Right forelimb (tissue), 1 donor: ENCODE results near the gene CDCA7L.
"Not testable (repeated sequence)": the region's sequence is repeated elsewhere in the genome, so short reads cannot be mapped to it uniquely, and the experiment has no call there.

Experiments
- DNase-seq: peaks from one replicate; pipeline ENCODE4 v3.0.0-alpha.2; 2018

The CDCA7L gene

DNA sequence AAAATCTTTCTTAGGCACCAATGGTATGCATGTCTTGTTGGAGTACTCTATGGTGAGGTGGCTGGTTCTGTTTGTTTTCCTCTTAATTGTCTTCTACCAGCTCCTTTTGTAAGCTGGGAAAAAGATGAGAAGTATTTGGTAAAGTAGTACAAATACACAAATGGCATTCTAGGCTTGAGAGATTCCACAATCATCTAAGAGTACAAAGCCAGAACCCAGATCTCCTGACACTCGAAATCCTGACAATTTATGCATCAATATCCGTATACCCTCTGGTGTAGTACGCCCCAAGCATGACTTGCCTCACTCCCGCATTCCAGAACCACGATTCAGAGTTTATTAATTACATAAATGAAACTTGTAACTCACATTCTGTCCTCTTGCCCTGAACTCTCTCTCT lies 43.5 kb downstream of the CDCA7L start:
- no peak for DNase-seq

DNA sequence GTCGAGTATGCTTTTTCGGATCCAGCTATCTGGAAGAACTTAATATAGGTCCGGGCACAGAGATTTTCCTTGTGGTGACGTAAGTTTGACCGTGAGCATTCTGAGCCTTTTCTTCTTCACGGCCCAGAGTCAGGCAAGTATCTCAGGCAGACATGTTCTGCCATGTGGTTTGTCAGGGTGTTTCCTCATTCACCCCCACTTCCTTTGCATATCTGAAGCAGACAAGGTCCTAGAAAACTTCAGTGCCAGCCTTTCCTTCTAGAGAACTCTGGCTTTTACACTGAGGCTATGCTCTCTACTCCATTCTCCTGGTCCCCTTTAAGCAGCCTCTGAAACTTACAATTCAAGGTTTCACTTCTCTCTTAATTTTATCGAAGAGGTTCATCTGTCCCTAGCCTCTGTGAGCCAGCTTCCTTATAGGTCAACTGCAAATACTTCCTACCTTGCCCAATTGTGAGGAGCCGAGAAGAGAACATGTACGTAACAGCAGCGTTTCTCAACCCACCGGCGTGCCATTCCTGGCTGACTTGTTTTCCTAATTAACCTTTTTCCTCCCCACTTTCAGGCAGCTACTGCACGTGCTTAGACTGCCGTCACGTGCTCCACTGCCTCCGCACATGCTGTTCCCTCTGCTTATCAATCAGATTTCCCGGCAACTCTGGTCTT lies 47.3 kb downstream of the CDCA7L start:
- DNase-seq, result no peak

GRCh38 chr7:21893401-21893800 lies 52.3 kb downstream of the CDCA7L start:
- DNase-seq, result no peak

- no peak for DNase-seq
Observed at GRCh38 chr7:21891291-21891690, 54.4 kb downstream of the CDCA7L start.

DNA sequence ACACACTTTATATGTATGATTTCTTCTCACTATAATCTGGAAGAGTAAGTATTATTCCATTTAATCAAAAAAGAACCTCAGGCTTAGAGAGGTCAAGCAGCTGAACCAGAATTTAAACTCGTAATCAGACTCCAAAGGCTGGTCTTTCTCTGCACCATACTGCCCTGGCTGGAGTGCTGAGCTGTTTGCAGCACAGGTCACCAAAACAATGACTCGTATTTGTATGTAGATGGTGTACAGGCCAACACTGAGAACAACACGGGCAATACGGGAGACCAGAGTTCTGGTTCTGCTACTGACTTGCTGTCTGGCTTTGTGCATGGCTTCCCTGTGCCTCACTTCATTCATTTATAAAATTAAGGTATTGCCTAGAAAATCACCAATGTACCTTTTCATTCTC lies 57.9 kb downstream of the CDCA7L start:
- DNase-seq, result no peak

- no peak for DNase-seq
Observed at GRCh38 chr7:21887353-21887752, 58.3 kb downstream of the CDCA7L start.

DNA sequence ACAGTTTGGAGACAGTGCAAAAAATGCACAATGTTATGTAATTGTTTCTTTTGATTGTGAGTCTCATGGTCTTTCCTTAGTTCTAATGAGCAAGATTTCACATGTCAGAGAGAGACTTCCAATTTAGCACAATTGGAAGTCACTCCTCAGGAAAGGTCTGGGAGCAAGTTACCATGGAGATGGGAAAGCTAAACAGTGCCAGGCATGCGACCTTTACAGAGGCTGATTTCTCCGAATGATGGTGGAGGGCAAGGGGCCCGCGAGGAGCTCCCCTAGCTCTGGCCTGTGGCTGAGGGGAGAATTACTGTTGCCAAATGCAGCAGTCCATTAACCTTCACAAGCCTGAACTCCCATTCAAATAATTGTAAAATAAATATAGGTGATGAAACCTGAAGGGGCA lies 59.3 kb downstream of the CDCA7L start:
- DNase-seq, result no peak

DNA sequence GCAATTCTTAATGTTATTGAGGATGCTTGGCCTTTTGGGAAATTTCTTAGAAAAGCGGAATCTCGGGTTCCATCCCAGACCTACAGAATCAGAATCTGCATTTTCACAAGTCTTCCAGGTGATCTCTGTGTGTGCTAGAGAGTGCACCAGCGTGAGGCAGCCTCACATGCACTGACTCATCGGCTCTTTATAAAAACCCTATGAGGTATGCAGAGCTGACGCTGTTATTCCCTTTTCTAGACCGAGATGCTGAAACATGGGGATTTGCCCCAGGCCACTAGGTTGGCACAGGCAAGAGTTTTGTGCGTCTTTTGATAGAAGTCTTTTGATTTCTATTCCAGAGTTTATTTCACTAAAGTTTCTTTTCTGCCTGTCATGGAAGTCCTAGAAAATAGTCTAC lies 61.2 kb downstream of the CDCA7L start:
- DNase-seq, result no peak

GRCh38 chr7:21883501-21883900 lies 62.2 kb downstream of the CDCA7L start:
- DNase-seq, result not testable (repeated sequence)

GRCh38 chr7:21883069-21883468 lies 62.6 kb downstream of the CDCA7L start:
- no peak for DNase-seq

DNA sequence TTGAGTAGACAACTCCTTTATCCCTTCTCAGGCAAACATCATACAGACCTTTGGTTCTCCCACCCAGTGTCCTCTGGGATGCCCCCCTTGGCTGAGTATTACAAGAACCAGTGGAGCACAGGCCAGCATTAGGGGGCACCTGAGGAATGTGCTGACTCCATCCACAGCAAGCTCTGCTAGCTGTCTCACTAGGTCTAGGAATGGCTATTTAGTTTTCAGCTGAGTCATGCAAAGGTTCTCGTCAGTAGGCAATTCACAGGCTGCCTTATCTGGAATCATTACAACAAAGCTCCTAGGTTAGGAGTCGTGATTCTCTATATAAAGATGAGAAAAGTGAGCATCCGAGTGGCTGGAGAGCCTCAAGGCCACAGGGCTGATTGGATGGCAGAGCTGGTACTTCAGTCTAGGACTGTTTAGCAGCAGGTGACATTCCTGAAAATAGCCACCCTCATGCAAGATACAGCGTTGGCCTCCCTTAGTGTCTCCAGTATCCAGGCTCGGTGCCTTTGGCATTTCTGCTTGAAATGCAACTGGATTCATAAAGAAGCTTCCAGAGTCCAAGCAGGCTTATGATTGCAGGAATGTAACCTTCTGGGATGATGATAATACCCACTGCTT lies 75.8 kb downstream of the CDCA7L start:
- no peak for DNase-seq

GRCh38 chr7:21868576-21868850 lies 77.2 kb downstream of the CDCA7L start:
- DNase-seq, result no peak

- DNase-seq, result no peak
Observed at GRCh38 chr7:21867816-21868575, 77.7 kb downstream of the CDCA7L start.

- no peak for DNase-seq
Observed at GRCh38 chr7:21867226-21867625, 78.5 kb downstream of the CDCA7L start.

DNA sequence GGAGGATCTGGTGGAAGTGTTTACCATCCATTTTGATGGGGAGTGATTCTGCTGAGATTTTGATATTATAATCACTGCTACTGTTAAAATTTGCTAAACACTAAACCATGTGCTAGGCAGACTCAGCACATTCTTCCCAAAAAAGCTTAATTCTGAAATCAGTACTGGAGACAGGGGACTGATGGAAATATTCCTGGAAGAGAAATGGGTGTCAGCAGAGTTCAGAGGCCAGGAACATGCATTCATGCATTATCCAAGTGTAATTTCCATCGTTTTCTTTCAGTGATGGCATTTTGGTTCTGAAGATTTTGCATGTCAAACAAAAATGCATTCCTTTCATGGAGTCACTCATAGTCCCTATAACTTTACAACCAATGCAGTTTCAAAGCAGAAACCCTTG lies 79.0 kb downstream of the CDCA7L start:
- no peak for DNase-seq

DNA sequence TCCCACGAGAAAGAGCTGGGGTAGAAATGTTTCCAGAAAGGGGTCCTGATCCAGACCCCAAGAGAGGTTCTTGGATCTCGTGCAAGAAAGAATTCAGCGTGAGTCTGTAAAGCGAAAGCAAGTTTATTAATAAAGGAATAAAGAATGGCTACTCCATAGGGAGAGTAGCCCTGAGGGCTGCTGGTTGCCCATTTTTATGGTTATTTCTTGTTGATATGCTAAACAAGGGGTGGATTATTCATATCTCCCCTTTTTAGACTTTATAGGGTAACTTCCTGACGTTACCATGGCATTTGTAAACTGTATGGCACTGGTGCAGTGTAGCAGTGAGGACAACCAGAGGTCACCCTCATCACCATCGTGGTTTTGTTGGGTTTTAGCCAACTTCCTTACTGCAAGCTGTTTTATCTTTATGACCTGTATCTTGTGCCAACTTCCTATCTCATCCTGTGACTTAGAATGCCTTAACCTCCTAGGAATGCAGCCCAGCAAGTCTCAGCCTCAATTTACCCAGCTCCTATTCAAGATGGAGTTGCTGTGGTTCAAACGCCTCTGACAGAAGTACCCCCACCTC lies 80.0 kb downstream of the CDCA7L start:
- DNase-seq, result not testable (repeated sequence)

GRCh38 chr7:21851559-21851967 lies 94.1 kb downstream of the CDCA7L start:
- no peak for DNase-seq
